Islet of Langerhans (tissue), 1 donor: Measurements from ENCODE around the gene NCBP2L.
"Not testable (repeated sequence)": the region's sequence is repeated elsewhere in the genome, so short reads cannot be mapped to it uniquely, and the experiment has no call there.

ENCODE experiments used
- FAIRE-seq: peaks from one replicate; lab custom pipeline; 2011; peaks lifted over from hg19 to GRCh38; lab: Jason Lieb, UNC

Gene NCBP2L

DNA sequence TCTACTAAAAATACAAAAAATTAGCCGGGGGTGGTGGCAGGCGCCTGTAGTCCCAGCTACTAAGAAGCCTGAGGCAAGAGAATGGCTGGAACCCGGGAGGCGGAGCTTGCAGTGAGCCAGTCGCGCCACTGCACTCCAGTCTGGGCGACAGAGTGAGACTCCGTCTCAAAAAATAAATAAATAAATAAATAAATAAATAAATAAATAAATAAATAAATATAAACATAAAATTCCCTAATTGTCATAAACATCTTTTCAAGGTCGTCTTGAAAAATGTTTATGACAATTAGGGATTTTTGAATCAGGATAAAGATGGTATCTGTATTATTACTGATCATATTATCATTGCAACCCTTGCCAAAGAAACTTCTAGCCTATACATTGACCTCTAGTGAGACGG, 32.5 kb downstream of the NCBP2L start:
- not testable (repeated sequence) for FAIRE-seq

DNA sequence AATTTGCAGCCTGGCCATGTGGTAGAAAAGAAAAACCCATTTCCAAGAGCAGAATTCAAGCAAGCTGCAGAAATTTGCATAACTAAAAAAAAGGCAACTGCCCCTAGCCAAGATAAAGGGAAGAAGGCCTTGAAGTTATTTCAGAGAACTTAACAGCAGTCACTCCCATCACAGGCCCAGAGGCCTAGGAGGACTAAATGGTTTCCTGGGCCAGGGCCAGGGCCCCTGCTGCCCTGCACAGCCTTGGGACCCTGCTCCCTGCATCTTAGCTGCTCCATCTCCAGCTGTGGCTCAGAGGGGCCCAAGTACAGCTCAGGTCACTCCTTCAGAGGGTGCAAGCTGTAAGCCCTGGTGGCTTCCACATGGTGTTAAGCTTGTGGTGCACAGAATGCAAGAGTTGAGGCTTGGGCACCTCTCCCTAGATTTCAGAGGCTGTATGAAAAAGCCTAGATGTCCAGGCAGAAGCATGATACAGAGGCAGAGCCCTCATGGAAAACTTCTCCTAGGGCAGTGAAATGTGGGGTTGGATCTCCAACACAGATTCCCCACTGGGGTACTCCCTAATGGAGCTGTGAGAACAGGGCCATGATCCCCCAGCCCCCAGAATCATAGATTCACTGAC, 41.5 kb downstream of the NCBP2L start:
- FAIRE-seq: no peak

DNA sequence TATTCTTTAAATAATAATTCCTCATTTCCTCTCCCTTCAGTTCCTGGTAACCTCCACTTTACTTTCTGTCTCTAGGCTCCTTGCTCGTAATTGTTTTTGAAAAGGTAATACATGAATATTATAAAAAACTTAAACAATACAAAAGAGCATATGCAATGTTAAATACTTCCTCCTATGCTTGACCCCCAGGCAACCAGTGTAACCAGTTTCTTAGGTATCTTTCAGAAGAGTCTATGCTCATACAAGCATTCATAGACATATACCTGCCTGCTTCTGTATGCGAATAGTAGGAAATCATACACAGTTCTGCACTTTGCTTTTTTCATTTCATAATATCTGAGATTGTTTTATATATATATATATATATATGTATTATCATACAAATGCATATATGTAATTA, 45.5 kb downstream of the NCBP2L start:
- no peak for FAIRE-seq

DNA sequence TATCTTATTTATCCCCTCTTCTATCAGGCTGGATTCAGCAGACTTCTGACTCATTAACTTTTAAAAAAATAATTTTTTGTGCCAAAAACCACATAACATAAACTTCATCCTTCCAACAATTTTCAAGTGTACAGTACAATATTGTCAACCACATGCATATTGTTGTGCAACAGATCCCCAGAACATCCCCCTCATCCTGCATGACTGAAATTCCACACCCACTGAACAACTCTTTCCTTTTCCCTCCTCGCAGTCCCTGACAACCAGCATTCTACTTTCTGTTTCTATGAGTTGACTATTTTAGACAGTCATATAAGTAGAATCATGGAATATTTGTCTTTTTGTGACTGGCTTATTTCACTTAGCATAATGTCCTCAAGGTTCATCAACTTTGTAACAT, 45.9 kb downstream of the NCBP2L start:
- no peak for FAIRE-seq

DNA sequence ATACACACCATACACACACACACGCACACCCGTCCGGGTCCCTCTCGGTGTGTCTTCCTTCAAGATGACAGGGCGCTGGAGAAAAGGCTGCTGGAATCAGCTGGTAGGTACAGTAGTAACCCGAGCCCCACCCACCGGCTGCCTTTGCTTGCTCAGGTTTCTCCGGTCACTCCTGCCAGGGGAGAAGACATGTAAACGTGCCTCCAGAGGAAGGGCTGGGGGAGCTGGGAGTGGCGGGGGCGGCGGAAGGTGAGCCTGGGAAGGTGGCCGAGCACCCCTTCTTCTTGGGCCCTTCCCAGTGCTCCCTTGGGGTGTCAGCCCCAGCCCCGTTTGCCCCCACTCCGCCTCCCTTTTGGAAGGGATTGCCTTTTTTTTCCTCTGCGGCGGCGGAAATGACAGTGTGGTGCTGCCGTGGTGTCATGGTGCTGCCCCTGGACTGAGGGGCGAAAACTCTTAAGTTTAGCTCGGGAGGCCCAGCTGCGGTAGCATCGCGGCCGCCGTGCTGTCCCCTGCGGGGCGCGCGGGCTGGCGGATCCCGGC, 48.2 kb downstream of the NCBP2L start, which contains the start of gene MID2:
Gene MID2, plus strand, starts transcription at position 169 of the 540 bp plus-strand sequence. CDS start 561 bp downstream, outside the sequence.
- no peak for FAIRE-seq

DNA sequence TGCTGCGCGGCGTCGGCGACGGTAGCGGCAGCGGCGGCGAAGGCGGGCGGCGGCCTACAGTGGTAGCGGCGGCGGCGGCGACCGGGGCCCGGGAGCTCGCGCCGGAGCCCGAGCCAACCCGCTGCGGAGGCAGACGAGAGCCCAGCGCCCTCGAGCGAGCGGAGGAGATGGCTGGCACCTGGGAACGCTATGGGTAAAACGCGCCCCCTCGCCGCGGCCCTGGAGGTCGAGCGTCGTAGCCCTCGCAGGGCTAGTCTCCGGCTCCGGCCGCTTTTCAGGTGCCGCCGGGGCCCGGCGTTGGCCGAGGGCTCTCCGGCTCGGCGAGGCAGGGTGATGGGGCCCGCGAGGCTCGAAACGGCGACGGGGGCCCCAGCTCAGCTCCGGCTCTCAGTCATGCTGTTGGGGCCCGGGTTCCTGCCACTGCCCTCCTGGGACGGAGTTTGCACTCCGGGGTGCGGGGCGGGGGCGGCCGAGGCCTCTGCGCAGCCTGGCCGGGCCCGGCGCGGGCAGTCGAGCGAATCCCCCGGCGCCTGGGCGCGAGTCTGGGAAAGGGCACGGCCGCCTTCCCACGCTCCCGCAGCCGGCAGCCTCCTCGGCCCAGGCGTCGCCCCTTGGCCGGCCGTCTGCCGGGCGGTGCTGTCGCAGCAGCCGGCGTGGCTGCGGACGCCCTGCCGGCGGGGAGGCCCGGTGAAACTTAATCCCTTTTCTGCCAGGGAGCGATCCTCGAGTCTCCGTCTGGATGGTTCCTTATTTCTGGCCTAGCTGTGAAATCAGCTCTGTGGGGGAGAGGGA, 48.9 kb downstream of the NCBP2L start:
- FAIRE-seq: no peak

DNA sequence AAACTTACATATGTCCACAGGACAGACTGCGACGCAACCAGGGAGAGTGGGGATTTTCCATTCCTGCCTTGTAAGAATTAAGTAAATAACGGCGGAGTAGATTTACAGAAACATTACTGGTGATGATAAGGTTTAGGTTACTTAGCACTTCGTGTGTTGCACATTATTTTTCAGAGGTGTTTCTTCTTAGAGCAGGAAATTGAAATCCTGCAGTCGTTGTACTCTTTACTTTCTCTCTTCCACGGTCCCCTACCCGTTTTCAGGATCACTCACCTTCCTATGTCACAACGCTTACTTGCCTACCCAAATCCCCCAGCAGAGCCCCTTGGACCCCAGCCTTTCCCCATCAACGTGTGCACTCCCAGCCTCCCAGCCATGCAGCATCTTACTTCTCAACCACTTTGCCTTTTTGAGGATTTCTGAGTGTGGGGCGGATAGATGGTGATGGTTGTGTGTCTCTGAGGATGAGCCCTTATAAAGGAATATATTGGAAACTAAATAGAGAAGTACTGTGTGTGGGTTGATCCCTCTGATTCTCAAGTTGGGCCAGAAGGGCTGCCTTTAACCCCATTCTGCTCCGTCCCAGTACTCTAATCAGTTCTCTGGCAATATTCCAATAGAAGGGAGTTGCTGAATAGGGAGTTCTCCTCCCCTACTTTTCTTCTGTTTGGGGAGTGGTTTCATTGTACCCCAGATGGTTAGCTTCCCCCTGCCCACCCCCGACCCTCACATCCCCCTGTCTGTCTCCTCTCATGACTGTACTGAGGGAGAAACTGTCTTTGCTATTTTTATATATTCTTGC, 49.7 kb downstream of the NCBP2L start:
- FAIRE-seq: no peak

DNA sequence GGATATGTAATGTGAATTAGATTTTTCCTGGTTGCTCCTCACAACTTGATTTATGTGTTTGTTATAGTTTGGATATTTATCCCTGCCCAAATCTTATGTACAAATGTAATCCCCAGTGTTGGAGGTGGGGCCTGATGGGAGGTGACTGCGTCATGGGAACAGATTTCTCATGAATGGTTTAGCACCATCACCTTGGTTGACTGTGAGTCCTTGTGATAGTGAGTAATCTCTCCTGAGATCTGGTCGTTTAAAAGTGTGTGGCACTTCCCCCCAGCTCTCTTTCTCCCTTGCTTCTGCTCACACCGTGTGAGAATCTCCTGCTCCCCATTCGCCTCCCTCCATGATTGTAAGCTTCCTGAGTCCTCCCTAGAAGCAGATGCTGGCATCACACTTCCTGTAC, 50.3 kb downstream of the NCBP2L start:
- FAIRE-seq: no peak

DNA sequence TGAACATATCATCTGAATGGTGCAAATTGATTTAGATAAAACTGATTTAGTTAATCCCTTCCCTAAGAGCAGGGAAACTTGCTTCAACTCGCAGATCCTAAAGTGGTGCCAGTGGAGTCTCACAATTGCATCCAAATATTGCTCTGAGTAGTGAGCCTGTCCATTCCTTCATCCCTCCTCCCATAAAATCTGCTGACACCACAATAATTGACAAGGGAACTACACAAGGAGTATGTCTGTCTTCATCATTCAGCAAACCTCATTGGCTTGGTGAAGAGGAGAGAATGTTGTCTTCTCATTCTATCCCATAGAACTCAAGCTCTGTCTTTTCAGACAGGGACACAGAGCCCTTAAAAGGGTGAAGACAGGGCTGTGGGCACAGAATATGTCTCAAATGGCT, 52.3 kb downstream of the NCBP2L start:
- FAIRE-seq: no peak

DNA sequence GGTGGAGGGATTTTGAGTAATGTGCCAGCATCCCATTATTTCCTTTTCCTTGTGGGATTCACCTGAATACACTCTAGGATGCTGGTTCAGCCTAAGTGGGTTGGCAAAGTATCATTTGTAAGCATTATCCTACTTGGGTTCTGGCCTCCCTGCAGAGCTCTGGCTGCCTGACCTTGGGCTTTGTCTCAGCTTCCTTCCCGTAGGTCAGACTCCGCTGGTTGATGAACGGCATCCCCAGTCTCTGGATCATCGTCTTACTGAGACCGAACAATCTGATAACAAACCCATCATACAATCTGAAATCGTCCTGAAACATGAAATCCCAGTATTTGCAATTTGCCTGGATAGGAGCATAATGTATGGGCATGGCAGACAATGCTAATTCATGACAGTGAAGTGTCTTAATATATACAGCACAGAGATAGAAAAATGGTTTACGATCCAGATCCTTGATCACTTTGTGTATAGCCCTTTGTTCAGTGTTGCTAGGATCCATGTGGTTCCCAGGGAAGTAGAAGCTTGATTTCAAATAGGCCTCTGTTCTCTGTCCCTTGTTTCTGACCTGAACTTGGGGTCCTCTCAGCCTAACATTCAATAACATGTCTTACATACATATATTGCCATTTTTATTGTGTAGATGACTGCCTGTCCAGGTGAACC, 53.7 kb downstream of the NCBP2L start:
- FAIRE-seq: no peak

DNA sequence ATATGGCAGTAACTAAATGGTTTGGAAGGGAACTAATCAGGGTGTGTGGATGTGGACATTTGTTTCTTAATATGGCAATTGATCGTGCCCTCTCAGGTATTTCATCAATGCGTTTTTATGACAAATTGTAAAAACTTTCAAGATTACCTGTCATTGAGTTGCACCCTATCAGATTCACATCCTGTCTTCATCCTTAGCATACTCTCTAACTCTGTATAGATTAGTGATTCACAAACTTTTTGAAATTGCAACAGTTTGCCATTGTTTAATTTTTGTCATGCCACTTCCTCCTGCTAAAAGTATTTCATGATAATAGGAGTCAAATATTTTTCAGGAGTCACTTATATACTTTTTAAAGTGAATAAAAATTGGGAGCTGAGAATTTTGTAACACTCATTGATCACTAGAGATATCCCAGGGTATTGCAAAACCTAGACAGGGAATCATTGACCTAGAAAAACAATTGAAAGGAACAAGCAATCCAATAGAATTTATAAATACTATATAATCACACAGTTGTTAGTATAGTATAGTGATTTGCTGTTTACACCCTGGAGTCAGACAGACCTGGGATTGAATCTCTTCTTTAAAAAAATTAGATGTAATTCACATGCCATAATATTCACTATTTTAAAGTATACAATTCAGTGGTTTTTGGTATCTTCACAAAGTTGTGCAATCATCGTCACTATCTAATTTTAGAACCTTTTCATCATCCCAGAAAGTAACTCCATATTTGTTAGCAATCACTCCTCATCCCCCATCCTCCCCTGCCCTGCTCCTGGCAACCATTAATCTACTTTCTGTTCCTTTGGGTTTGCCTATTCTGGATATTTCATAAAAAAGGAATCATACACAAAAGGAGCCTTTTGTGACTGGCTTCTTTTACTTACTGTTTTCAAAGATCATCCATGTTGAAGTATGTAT, 57.0 kb downstream of the NCBP2L start:
- FAIRE-seq: no peak

DNA sequence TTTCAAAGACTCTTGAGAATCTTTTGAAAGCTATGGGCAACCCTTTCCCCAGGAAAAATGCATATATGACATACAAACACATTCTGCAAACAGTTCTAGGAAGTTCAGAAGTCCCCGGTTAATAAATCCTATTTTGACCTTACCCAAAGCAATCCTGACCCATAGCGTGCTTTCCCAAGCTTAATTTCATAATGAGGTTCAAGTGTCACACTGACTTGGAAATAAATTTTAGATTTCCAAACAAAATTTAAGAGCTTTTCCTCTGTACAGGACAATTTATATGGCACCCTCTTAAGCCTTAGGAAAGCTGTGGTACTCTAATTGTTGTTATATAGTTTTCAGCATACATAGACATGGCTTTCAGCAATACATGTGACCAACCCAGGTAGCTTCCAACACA, 59.4 kb downstream of the NCBP2L start:
- no peak for FAIRE-seq

DNA sequence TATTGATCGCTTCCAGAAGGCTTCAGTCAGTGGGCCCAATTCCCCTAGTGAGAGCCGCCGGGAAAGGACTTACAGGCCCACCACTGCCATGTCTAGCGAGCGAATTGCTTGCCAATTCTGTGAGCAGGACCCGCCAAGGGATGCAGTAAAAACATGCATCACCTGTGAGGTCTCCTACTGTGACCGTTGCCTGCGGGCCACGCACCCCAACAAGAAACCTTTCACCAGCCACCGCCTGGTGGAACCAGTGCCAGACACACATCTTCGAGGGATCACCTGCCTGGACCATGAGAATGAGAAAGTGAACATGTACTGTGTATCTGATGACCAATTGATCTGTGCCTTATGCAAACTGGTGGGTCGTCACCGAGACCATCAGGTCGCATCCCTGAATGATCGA, 63.4 kb downstream of the NCBP2L start:
- no peak for FAIRE-seq

DNA sequence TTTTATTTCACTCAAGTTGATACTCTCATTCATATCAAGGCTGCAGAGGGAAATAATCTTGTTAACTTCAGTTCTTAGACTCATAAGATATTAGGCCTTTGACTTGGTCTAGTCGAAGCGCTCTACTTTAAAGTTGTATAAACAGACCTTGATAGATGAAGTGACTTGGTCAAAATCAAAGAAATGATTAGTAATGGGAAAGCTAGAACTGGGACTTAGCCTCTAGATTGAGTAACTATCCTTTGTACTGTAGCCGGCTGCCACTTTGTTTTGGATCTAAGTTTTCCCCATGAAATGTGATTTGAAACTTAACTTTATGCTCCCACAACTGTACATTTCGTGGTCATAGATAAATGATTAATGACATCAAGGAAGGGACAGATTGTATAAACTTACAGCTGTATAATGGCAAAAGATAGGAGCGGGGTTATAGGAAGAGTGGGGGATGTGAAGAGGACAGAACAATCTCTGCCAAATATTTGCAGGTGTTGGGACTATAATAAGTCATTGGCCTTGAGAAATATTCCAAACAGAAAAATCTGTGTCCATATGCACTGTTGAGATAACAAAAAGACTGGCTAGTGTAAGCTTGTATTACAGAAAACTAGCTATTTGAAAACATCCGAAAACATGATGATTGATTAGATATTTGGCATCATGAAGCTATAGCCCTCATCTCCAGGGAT, 65.3 kb downstream of the NCBP2L start:
- no peak for FAIRE-seq
